IPS-18a (cell line): ENCODE results near the gene TACSTD2.
"Not testable (repeated sequence)": the region's sequence is repeated elsewhere in the genome, so short reads cannot be mapped to it uniquely, and the experiment has no call there.

Source experiments
- H3K27ac ChIP-seq: one replicate; pipeline ENCODE4 v1.5.1; 2013; ENCODE audit warnings: low read length
- H3K27me3 ChIP-seq: one replicate; pipeline ENCODE4 v1.6.1; 2013; ENCODE audit warnings: mild to moderate bottlenecking, low read length; ENCODE audit not compliant: control insufficient read depth, insufficient read depth
- H3K36me3 ChIP-seq: one replicate; pipeline ENCODE4 v1.6.1; 2013; ENCODE audit warnings: low read depth, low read length; ENCODE audit not compliant: control insufficient read depth
- H3K4me1 ChIP-seq: one replicate; pipeline ENCODE4 v1.6.1; 2013; ENCODE audit warnings: low read depth, low read length; ENCODE audit not compliant: control insufficient read depth
- H3K4me3 ChIP-seq: one replicate; pipeline ENCODE4 v1.5.1; 2013; ENCODE audit warnings: low read length
- H3K9ac ChIP-seq: one replicate; pipeline ENCODE4 v1.6.1; 2013; ENCODE audit warnings: mild to moderate bottlenecking, low read length, moderate library complexity
- H3K9me3 ChIP-seq: one replicate; pipeline ENCODE4 v1.6.1; 2013; ENCODE audit warnings: low read depth, low read length; ENCODE audit not compliant: control insufficient read depth

TACSTD2 gene, protein sequence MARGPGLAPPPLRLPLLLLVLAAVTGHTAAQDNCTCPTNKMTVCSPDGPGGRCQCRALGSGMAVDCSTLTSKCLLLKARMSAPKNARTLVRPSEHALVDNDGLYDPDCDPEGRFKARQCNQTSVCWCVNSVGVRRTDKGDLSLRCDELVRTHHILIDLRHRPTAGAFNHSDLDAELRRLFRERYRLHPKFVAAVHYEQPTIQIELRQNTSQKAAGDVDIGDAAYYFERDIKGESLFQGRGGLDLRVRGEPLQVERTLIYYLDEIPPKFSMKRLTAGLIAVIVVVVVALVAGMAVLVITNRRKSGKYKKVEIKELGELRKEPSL

GRCh38 chr1:58576727-58577653, at the start of gene TACSTD2:
TACSTD2 (minus strand) TSS chr1:58577252; CDS start chr1:58577156, 96 bp downstream.
- Histone ChIP-seq H3K27me3 (peaks cover 38% of the 10 kb centered on the region), H3K36me3 (no peaks in the 10 kb centered on the region), H3K9me3 (no peaks in the 10 kb centered on the region), H3K4me3 (peak within 1 kb of the TSS; percentile 49), H3K27ac (no peak within 1 kb of the TSS), H3K9ac (no peak within 1 kb of the TSS), H3K4me1 (peaks cover 17% of the 10 kb centered on the region)

GRCh38 chr1:58626293-58626692, 49.2 kb upstream of the TACSTD2 start:
- no peak overlapping the region for H3K9ac ChIP-seq
- no peaks in the 10 kb centered on the region for H3K9me3 ChIP-seq
- no peaks in the 10 kb centered on the region for H3K27me3 ChIP-seq
- no peaks in the 10 kb centered on the region for H3K4me1 ChIP-seq
- H3K27ac ChIP-seq: no peak overlapping the region
- no peaks in the 10 kb centered on the region for H3K36me3 ChIP-seq
- no peak overlapping the region for H3K4me3 ChIP-seq

DNA sequence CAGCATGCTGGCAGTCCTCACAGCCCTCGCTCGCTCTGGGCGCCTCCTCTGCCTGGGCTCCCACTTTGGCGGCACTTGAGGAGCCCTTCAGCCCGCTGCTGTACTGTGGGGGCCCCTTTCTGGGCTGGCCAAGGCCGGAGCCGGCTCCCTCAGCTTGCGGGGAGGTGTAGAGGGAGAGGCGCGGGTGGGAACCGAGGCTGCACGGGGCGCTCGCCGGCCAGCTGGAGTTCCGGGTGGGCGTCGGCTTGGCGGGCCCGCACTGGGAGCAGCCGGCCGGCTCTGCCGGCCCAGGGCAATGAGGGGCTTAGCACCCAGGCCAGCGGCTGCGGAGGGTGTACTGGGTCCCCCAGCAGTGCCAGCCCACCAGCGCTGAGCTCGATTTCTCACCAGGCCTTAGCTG, 46.2 kb upstream of the TACSTD2 start:
- not testable (repeated sequence) for H3K9ac ChIP-seq, H3K27ac ChIP-seq, H3K9me3 ChIP-seq, H3K27me3 ChIP-seq, H3K4me3 ChIP-seq, H3K36me3 ChIP-seq
- H3K4me1 ChIP-seq: peaks cover 12% of the 10 kb centered on the region

DNA sequence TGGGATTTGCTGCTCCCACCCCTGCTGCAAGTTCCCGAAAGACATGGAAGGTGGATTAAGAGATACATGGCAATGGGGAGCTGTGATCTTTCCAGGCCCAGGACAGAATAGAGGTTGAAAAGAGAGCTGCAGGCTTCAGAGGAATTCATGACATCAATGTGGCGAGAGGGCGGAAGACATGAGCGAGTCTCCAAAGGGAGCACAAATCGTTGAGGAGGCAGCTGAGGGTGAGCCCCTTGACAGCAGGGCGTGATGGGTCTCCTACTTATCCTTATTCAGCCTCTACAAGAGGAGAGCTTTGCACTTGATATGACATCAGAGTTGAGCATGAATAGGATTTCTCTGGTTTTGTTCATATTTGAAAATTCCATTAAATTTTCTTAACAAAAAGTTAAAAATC, 45.5 kb upstream of the TACSTD2 start:
- Histone ChIP-seq H3K36me3 (no peaks in the 10 kb centered on the region), H3K27me3 (no peaks in the 10 kb centered on the region), H3K4me1 (peaks cover 12% of the 10 kb centered on the region), H3K4me3 (no peak overlapping the region), H3K27ac (no peak overlapping the region), H3K9ac (no peak overlapping the region), H3K9me3 (no peaks in the 10 kb centered on the region)

GRCh38 chr1:58621391-58621790, 44.3 kb upstream of the TACSTD2 start:
- Histone ChIP-seq H3K27me3 (no peaks in the 10 kb centered on the region), H3K4me1 (peaks cover 12% of the 10 kb centered on the region), H3K9me3 (no peaks in the 10 kb centered on the region), H3K36me3 (no peaks in the 10 kb centered on the region), H3K4me3 (no peak overlapping the region), H3K27ac (no peak overlapping the region), H3K9ac (no peak overlapping the region)

DNA sequence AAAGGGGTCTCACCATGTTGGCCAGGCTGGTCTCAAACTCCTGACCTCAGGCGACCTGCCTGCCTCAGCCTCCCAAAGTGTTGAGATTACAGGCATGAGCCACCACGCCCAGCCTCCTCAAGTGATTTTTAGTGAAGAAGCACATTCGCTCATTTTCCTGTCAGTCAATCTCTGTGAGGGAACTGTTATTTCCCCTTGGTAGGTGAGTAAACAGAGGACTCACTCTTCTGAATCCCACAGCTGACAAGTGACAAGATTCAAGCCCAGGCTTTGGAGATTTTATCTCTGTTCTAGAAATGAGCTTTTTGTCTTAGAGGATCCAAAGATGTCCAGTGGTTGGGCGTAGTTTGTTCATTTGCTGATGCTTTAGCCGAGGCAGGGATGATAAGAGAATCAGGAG, 43.9 kb upstream of the TACSTD2 start:
- Histone ChIP-seq H3K9me3 (no peaks in the 10 kb centered on the region), H3K4me1 (peaks cover 12% of the 10 kb centered on the region), H3K36me3 (no peaks in the 10 kb centered on the region), H3K27ac (no peak overlapping the region), H3K4me3 (no peak overlapping the region), H3K27me3 (no peaks in the 10 kb centered on the region), H3K9ac (no peak overlapping the region)

DNA sequence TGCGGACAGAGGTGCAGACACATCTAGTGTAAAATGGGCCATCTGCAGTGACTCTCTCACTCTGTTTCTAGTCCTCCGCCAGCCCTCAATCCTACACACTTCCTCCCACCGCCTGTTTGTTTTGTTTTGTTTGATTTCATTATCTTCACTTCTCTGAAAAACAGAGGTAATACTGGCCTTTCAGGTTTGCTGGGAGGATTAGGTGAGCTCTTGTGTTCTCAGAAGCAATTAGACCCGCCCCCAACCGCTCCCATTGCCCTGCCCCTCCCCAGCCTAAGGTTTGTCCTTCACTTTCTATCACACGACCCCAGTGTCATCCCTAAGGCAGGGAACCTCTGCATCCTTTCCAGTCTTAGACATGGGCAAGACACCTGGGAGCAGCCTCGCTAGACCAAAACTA, 43.2 kb upstream of the TACSTD2 start:
- H3K4me1 ChIP-seq: peaks cover 12% of the 10 kb centered on the region
- no peak overlapping the region for H3K4me3 ChIP-seq
- H3K9me3 ChIP-seq: no peaks in the 10 kb centered on the region
- no peaks in the 10 kb centered on the region for H3K27me3 ChIP-seq
- no peak overlapping the region for H3K27ac ChIP-seq
- no peak overlapping the region for H3K9ac ChIP-seq
- H3K36me3 ChIP-seq: no peaks in the 10 kb centered on the region

DNA sequence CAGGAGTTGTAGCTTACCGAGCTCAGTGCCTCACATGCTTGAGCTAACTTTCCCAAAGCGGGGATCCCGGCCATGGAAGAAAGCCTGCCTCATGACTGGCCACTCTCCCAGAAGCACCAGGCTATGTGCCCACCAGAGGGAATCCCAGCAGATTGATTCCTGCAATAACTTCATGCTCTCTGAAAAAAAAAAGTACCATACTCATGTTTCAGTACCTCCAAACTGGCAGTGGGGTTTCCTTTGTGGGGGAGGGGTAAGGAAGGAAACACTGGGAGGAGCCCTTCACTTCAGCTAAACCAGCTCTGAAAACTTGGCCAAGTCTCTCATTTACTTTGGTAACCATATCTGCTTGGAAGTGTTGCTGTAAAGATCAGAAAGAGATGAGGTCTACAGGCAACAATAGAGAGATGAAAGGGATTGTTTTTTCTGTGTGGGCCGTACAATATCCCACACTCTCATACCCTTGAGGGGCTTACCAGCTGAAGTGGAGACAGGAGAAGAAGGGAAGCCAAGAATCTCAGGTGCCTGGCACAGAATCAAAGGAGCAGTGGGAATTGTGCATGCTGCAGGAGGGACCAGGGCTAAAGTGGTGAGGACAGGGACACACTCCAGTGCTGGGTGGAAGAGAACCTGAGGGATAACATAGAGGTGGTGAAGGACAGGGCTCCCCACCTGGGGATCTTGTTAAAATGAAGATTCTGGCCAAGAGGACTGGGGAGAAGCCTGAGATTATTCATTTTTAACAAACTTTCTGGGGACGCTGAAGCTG, 42.4 kb upstream of the TACSTD2 start:
- H3K36me3 ChIP-seq: no peaks in the 10 kb centered on the region
- H3K27me3 ChIP-seq: no peaks in the 10 kb centered on the region
- no peak overlapping the region for H3K4me3 ChIP-seq
- H3K4me1 ChIP-seq: peaks cover 12% of the 10 kb centered on the region
- no peak overlapping the region for H3K27ac ChIP-seq
- no peaks in the 10 kb centered on the region for H3K9me3 ChIP-seq
- H3K9ac ChIP-seq: no peak overlapping the region

GRCh38 chr1:58618303-58618702, 41.3 kb upstream of the TACSTD2 start:
- Histone ChIP-seq H3K9ac (no peak overlapping the region), H3K27me3 (no peaks in the 10 kb centered on the region), H3K4me3 (no peak overlapping the region), H3K4me1 (peaks cover 12% of the 10 kb centered on the region), H3K9me3 (no peaks in the 10 kb centered on the region), H3K27ac (no peak overlapping the region), H3K36me3 (no peaks in the 10 kb centered on the region)

GRCh38 chr1:58611861-58612385, 34.9 kb upstream of the TACSTD2 start:
- Histone ChIP-seq H3K9ac (no peak overlapping the region), H3K27ac (no peak overlapping the region), H3K9me3 (no peaks in the 10 kb centered on the region), H3K36me3 (no peaks in the 10 kb centered on the region), H3K4me1 (no peaks in the 10 kb centered on the region), H3K27me3 (no peaks in the 10 kb centered on the region), H3K4me3 (no peak overlapping the region)

GRCh38 chr1:58608945-58609344, 31.9 kb upstream of the TACSTD2 start:
- Histone ChIP-seq H3K9ac (no peak overlapping the region), H3K4me1 (no peaks in the 10 kb centered on the region), H3K9me3 (no peaks in the 10 kb centered on the region), H3K36me3 (no peaks in the 10 kb centered on the region), H3K27me3 (no peaks in the 10 kb centered on the region), H3K27ac (no peak overlapping the region), H3K4me3 (no peak overlapping the region)
